ENCODE measurements around the gene GLO1. TPM values are rescaled to one million over a fixed set of nuclear protein-coding genes. Genes with fewer than 3 reads are reported as not detected.

The GLO1 gene
- total RNA-seq, 1 experiment from 2014 or later: 240 TPM

DNA sequence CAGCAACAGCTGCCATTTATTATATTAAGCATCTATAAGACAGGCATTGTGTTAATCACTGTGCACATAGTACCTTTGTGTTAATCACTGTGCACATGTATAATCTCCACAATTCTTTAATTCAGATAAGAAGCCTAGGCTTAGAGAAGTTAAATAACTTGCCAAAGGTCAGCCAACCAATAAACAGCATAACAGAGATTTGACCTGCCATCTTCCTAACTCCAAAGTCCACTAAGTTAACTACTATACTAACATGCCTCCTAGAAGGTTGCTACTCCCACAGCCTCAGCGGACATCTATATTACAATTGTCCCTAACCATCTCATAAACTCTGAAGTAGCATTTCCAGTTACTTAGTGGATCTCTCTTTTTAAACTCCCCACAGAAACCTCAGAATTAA lies 66.9 kb downstream of the GLO1 start:
- Histone ChIP-seq H3K4me3 (ENCODE audit: insufficient read depth, low read depth, low read length) (no peak overlapping the region), H3K36me3 (replicated peaks; ENCODE audit: control insufficient read depth, insufficient read depth, low read length) (no peaks in the 10 kb centered on the region), H3K27me3 (ENCODE audit: control insufficient read depth, insufficient read depth, low read length) (no peaks in the 10 kb centered on the region)
- DNase-seq: no peak

DNA sequence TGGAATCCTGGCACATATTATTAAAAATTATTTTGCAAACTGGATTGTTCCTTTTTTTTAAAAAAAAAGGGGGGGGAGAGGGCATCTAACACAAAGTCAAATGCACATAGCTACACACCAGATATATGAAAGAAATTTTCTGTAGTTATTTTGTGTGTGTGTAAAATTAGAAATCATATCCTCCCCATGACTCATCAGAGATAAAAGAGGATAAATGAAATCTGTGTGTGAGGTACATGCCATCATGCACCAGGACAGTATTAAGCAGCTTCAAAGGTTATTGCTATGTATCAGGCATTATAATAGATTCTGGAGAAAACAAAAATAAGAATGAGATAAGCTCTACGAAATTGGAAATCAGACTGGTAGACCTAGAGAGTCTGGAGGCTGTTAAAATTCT lies 68.4 kb downstream of the GLO1 start:
- DNase-seq: no peak
- Histone ChIP-seq H3K27me3 (ENCODE audit: control insufficient read depth, insufficient read depth, low read length) (no peaks in the 10 kb centered on the region), H3K36me3 (replicated peaks; ENCODE audit: control insufficient read depth, insufficient read depth, low read length) (no peaks in the 10 kb centered on the region), H3K4me3 (ENCODE audit: insufficient read depth, low read depth, low read length) (no peak overlapping the region)

DNA sequence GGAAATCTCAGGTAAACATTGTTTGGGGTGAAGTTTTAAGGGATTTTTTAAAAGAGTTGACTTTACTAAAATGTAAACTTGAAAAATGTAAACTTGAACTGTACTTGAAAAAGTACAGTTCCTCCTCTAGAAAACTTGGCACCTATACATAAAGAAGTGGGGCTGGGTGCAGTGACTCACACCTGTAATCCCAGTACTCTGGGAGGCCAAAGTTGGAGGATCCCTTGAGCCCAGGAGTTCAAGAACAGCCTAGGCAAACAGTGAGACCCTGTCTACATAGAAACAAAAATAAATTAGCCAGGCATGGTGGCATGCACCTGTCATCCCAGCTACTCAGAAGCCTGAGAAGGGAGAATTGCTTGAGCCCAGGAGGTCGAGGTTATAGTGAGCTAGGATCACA lies 70.5 kb downstream of the GLO1 start:
- no peak for DNase-seq
- no peaks in the 10 kb centered on the region for H3K27me3 ChIP-seq (ENCODE audit: control insufficient read depth, insufficient read depth, low read length)
- H3K36me3 ChIP-seq (replicated peaks; ENCODE audit: control insufficient read depth, insufficient read depth, low read length): no peaks in the 10 kb centered on the region
- H3K4me3 ChIP-seq (ENCODE audit: insufficient read depth, low read depth, low read length): no peak overlapping the region

DNA sequence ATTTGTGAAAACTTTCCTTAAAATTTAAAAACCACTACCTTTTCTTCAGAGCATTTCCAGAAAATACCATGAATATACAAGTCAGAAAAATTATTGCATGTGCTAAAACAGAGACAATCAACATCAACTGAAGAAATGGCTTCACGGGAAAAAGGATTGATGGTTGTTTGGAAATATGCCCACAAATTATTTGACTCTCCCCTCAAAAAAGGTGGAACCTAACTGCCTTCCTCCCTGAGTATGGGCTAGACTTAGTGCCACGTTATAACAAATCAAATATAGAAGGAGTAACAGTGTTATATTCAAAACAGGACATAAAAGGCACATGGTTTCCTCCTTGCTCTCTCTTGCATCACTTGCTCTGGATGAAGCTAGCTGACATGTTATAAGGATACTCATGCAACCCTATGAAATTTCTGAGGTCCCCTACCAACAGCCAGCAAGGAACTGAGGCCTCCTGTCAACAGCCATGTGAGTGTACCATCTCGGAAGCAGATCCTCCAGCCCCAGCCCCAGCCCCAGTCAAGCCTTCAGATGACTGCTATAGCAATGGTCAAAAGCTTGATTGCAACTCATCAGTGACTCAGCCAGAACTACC lies 71.7 kb downstream of the GLO1 start:
- no peak for DNase-seq
- H3K4me3 ChIP-seq (ENCODE audit: insufficient read depth, low read depth, low read length): no peak overlapping the region
- no peaks in the 10 kb centered on the region for H3K27me3 ChIP-seq (ENCODE audit: control insufficient read depth, insufficient read depth, low read length)

More for the DNA sequence above, 71.7 kb downstream of the GLO1 start:
- no peaks in the 10 kb centered on the region for H3K36me3 ChIP-seq (replicated peaks; ENCODE audit: control insufficient read depth, insufficient read depth, low read length)

Other genes with a start within 250 kb of the GLO1 start
- 5.0 and 6.1 TPM in 2 replicates for gene BTBD9, start 63.2 kb downstream of the GLO1 start, total RNA-seq (2014; rRNA removed; shearing (Covaris generic))
- gene DNAH8, start 12.2 kb upstream of the GLO1 start, total RNA-seq (2014; rRNA removed; shearing (Covaris generic)): 0.03 TPM in 1 of 2 replicates, not detected in the other